WTC11 (cell line): ENCODE data around the gene TRAPPC3L. TPM values are rescaled to one million over a fixed set of nuclear protein-coding genes. Genes with fewer than 3 reads are reported as not detected.

Experiments used
- ATAC-seq: fragments of 200-7000 bp; cut with Tn5 transposase; 2 replicates; pipeline ENCODE4 v1.10.0; 2021; ENCODE audit warnings: mild to moderate bottlenecking, moderate library complexity
- CTCF ChIA-PET: fragments of 300-600 bp; sonication (Branson Sonifier 250); formaldehyde crosslinking; loops from one replicate; lab custom pipeline; 2021; ENCODE audit warnings: antibody characterized with exemption; lab: Charles Lee
- POLR2A ChIA-PET: fragments of 350-600 bp; sonication (Branson Sonifier 250); formaldehyde crosslinking; loops from one replicate; lab custom pipeline; 2021; ENCODE audit warnings: antibody characterized with exemption; lab: Charles Lee
- DNase-seq: peaks from one replicate; pipeline ENCODE4 v3.0.0; 2021; ENCODE audit warnings: low spot score
- H3K27ac Mint-ChIP-seq: 2 replicates; pipeline ENCODE4 v1.8.0; 2021; ENCODE audit warnings: mixed read lengths
- H3K27me3 Mint-ChIP-seq: 2 replicates; pipeline ENCODE4 v1.8.0; 2021; ENCODE audit warnings: low read depth, mild to moderate bottlenecking, moderate library complexity, mixed read lengths
- H3K36me3 Mint-ChIP-seq: 2 replicates; pipeline ENCODE4 v1.8.0; 2021; ENCODE audit warnings: mixed read lengths
- H3K4me1 Mint-ChIP-seq: 2 replicates; pipeline ENCODE4 v1.8.0; 2022; ENCODE audit warnings: mixed read lengths
- H3K4me3 Mint-ChIP-seq: 2 replicates; pipeline ENCODE4 v1.8.0; 2021; ENCODE audit warnings: mild to moderate bottlenecking, moderate library complexity, mixed read lengths
- H3K9me3 Mint-ChIP-seq: 2 replicates; pipeline ENCODE4 v1.8.0; 2021; ENCODE audit warnings: mixed read lengths
- AFF4 ChIP-seq: sonication (generic); formaldehyde crosslinking; IDR thresholded peaks from 2 replicates; pipeline ENCODE4 v1.8.1; 2023; ENCODE audit warnings: mild to moderate bottlenecking, missing genetic modification reagents, borderline replicate concordance
- ATF2 ChIP-seq: sonication (generic); formaldehyde crosslinking; IDR thresholded peaks from 2 replicates; pipeline ENCODE4 v1.8.1; 2022; ENCODE audit warnings: low read depth, missing genetic modification reagents, borderline replicate concordance
- ATF3 ChIP-seq: sonication (generic); formaldehyde crosslinking; conservative IDR thresholded peaks from 2 replicates; pipeline ENCODE4 v1.8.1; 2022; ENCODE audit warnings: mild to moderate bottlenecking, missing genetic modification reagents
- ATF6 ChIP-seq: sonication (generic); formaldehyde crosslinking; IDR thresholded peaks from 2 replicates; pipeline ENCODE4 v1.8.1; 2023; ENCODE audit warnings: mild to moderate bottlenecking, missing genetic modification reagents
- CBFB ChIP-seq: sonication (generic); formaldehyde crosslinking; IDR thresholded peaks from 2 replicates; pipeline ENCODE4 v1.8.1; 2022; ENCODE audit warnings: mild to moderate bottlenecking, low read depth, missing genetic modification reagents
- CTCF ChIP-seq: fragments of 200-600 bp; IDR thresholded peaks from 2 replicates; pipeline ENCODE4 v1.8.0; 2022; ENCODE audit warnings: antibody characterized with exemption
- ELF4 ChIP-seq: sonication (generic); formaldehyde crosslinking; IDR thresholded peaks from 2 replicates; pipeline ENCODE4 v1.8.1; 2022; ENCODE audit warnings: low read depth, mild to moderate bottlenecking, moderate library complexity, missing genetic modification reagents
- ERG ChIP-seq: fragments of 250-450 bp; sonication (Bioruptor Pico); IDR thresholded peaks from 2 replicates; pipeline ENCODE4 v1.8.0; 2021; ENCODE audit warnings: mild to moderate bottlenecking
- ETV6 ChIP-seq: sonication (generic); formaldehyde crosslinking; IDR thresholded peaks from 2 replicates; pipeline ENCODE4 v1.8.1; 2022; ENCODE audit warnings: mild to moderate bottlenecking, missing genetic modification reagents
- IRF2 ChIP-seq: sonication (generic); formaldehyde crosslinking; IDR thresholded peaks from 2 replicates; pipeline ENCODE4 v1.8.0; 2022; ENCODE audit warnings: low read depth, missing genetic modification reagents, borderline replicate concordance
- MLX ChIP-seq: sonication (generic); formaldehyde crosslinking; IDR thresholded peaks from 2 replicates; pipeline ENCODE4 v1.8.1; 2023; ENCODE audit warnings: mild to moderate bottlenecking, missing genetic modification reagents, moderate library complexity
- NR2C2 ChIP-seq: sonication (generic); formaldehyde crosslinking; IDR thresholded peaks from 2 replicates; pipeline ENCODE4 v1.8.0; 2022; ENCODE audit warnings: mild to moderate bottlenecking, missing genetic modification reagents
- PREB ChIP-seq: sonication (generic); formaldehyde crosslinking; IDR thresholded peaks from 2 replicates; pipeline ENCODE4 v1.8.1; 2022; ENCODE audit warnings: mild to moderate bottlenecking, missing genetic modification reagents, moderate library complexity, borderline replicate concordance
- RELA ChIP-seq: sonication (generic); formaldehyde crosslinking; IDR thresholded peaks from 2 replicates; pipeline ENCODE4 v1.8.1; 2022; ENCODE audit warnings: missing genetic modification reagents, mild to moderate bottlenecking, borderline replicate concordance
- SMAD3 ChIP-seq: sonication (generic); formaldehyde crosslinking; IDR thresholded peaks from 2 replicates; pipeline ENCODE4 v1.8.0; 2022; ENCODE audit warnings: missing genetic modification reagents, mild to moderate bottlenecking, borderline replicate concordance
- SMAD4 ChIP-seq: sonication (generic); formaldehyde crosslinking; IDR thresholded peaks from 2 replicates; pipeline ENCODE4 v1.8.0; 2022; ENCODE audit warnings: mild to moderate bottlenecking, missing genetic modification reagents
- TEAD1 ChIP-seq: sonication (generic); formaldehyde crosslinking; IDR thresholded peaks from 2 replicates; pipeline ENCODE4 v1.8.0; 2022; ENCODE audit warnings: mild to moderate bottlenecking, missing genetic modification reagents
- ZMAT4 ChIP-seq: fragments of 250-450 bp; sonication (Bioruptor Pico); IDR thresholded peaks from 2 replicates; pipeline ENCODE4 v1.9.0; 2021; ENCODE audit warnings: mild to moderate bottlenecking
- ZSCAN18 ChIP-seq: fragments of 250-450 bp; sonication (Bioruptor Pico); IDR thresholded peaks from 2 replicates; pipeline ENCODE4 v2.1.2; 2022; ENCODE audit warnings: mild to moderate bottlenecking, moderate library complexity
- total RNA-seq: library from RNA; stranded (reverse); gene quantifications from 3 replicates; pipeline ENCODE4 v1.2.3, GENCODE V29; 2021

Gene TRAPPC3L
- total RNA-seq, 1 experiment from 2014 or later, result not detected

- TF ChIP-seq PREB (no peak), NR2C2 (no peak), IRF2 (CRISPR knock-in tag) (no peak), TEAD1 (no peak), MLX (CRISPR knock-in tag) (no peak), RELA (CRISPR knock-in tag) (no peak), ZSCAN18 (CRISPR knock-in tag) (no peak), CBFB (CRISPR knock-in tag) (no peak)
Observed at GRCh38 chr6:116450769-116451740, 94.4 kb downstream of the TRAPPC3L start (continued).

GRCh38 chr6:116450185-116450710, 95.2 kb downstream of the TRAPPC3L start:
- H3K4me3 Mint-ChIP-seq, result no peak overlapping the region
- H3K9me3 Mint-ChIP-seq, result no peaks in the 10 kb centered on the region
- TF ChIP-seq CTCF, result no peak
- no peak for TF ChIP-seq SMAD4 (CRISPR knock-in tag)
- TF ChIP-seq ETV6 (CRISPR knock-in tag), result no peak
- TF ChIP-seq AFF4 (CRISPR knock-in tag), result no peak
- no peak for TF ChIP-seq ZMAT4 (CRISPR knock-in tag)
- TF ChIP-seq ATF3, result no peak
- TF ChIP-seq SMAD3 (CRISPR knock-in tag), result no peak
- TF ChIP-seq ERG (CRISPR knock-in tag), result no peak
- TF ChIP-seq ATF2 (CRISPR knock-in tag), result no peak
- TF ChIP-seq ELF4 (CRISPR knock-in tag), result no peak
- no peak for TF ChIP-seq ATF6 (CRISPR knock-in tag)

More at GRCh38 chr6:116450185-116450710, 95.2 kb downstream of the TRAPPC3L start:
- no peaks in the 10 kb centered on the region for H3K36me3 Mint-ChIP-seq
- H3K27me3 Mint-ChIP-seq, result peaks cover 3% of the 10 kb centered on the region; the same call in 1 of the 2 replicates
- no peak overlapping the region for H3K27ac Mint-ChIP-seq
- DNase-seq, result no peak
- H3K4me1 Mint-ChIP-seq, result peaks cover 11% of the 10 kb centered on the region
- CTCF ChIA-PET, result interaction anchor here (0.7 to 1.3 kb wide), 4 partner anchors 12 to 182 kb away, joined by 3 to 6 read pairs (median 5); no protein-coding TSS in a partner anchor
- POLR2A ChIA-PET, result no interaction called here
- ATAC-seq, result no peak
